T follicular helper cell (primary cell): ENCODE data around the gene NCCRP1.

ENCODE experiments used
- DNase-seq: peaks from one replicate; pipeline ENCODE4 v3.0.0-alpha.2; 2020; ENCODE audit warnings: low read depth
- total RNA-seq, 2 experiments: gene quantifications; one replicate each; lab custom pipeline; 2026; lab: John Stamatoyannopoulos, UW

NCCRP1 gene
- total RNA-seq = 0 reads per million in 2 experiments

GRCh38 chr19:39196860-39197562 lies at the start of gene NCCRP1:
Gene NCCRP1 (plus strand): TSS chr19:39196964. CDS start chr19:39196983, 19 bp downstream.
- no peak for DNase-seq

GRCh38 chr19:39147480-39147879 lies 49.3 kb upstream of the NCCRP1 start:
- no peak for DNase-seq

- no peak for DNase-seq
Measured at GRCh38 chr19:39148939-39149529, 47.7 kb upstream of the NCCRP1 start.

- no peak for DNase-seq
Measured at GRCh38 chr19:39150235-39150634, 46.5 kb upstream of the NCCRP1 start.

GRCh38 chr19:39150807-39151600 lies 45.8 kb upstream of the NCCRP1 start:
- no peak for DNase-seq

GRCh38 chr19:39152066-39152465 lies 44.7 kb upstream of the NCCRP1 start:
- no peak for DNase-seq

GRCh38 chr19:39154100-39154628 lies 42.6 kb upstream of the NCCRP1 start:
- DNase-seq = no peak

- no peak for DNase-seq
Measured at GRCh38 chr19:39154629-39155100, 42.1 kb upstream of the NCCRP1 start.

GRCh38 chr19:39155114-39155700 lies 41.6 kb upstream of the NCCRP1 start:
- no peak for DNase-seq

GRCh38 chr19:39155741-39156140 lies 41.0 kb upstream of the NCCRP1 start:
- no peak for DNase-seq

- DNase-seq = no peak
Measured at GRCh38 chr19:39156326-39157230, 40.2 kb upstream of the NCCRP1 start.

GRCh38 chr19:39157275-39157996 lies 39.3 kb upstream of the NCCRP1 start:
- no peak for DNase-seq

GRCh38 chr19:39157997-39158389 lies 38.8 kb upstream of the NCCRP1 start:
- no peak for DNase-seq

GRCh38 chr19:39158646-39159260 lies 38.0 kb upstream of the NCCRP1 start:
- no peak for DNase-seq

GRCh38 chr19:39160523-39160861 lies 36.3 kb upstream of the NCCRP1 start:
- no peak for DNase-seq

GRCh38 chr19:39160889-39161672 lies 35.7 kb upstream of the NCCRP1 start:
- no peak for DNase-seq

GRCh38 chr19:39162441-39163043 lies 34.2 kb upstream of the NCCRP1 start:
- DNase-seq = no peak

- no peak for DNase-seq
Measured at GRCh38 chr19:39163621-39164020, 33.1 kb upstream of the NCCRP1 start.

GRCh38 chr19:39164289-39164688 lies 32.5 kb upstream of the NCCRP1 start:
- DNase-seq = no peak
